GM23248 (cell line): Measurements from ENCODE around the gene GBP3.

ENCODE experiments used
- EZH2 ChIP-seq: fragments of 200-600 bp; sonication (generic); IDR thresholded peaks from 2 replicates; pipeline ENCODE4 v1.6.1; 2018; ENCODE audit warnings: antibody characterized with exemption, mild to moderate bottlenecking; ENCODE audit not compliant: insufficient read depth, poor library complexity, severe bottlenecking
- EZH2phosphoT487 ChIP-seq: fragments of 200-600 bp; sonication (generic); IDR thresholded peaks from 2 replicates; pipeline ENCODE4 v1.6.1; 2018; ENCODE audit warnings: antibody characterized with exemption, moderate library complexity, mild to moderate bottlenecking, low read depth; ENCODE audit not compliant: insufficient read depth

GRCh38 chr1:88984569-88984968, 38.1 kb downstream of the GBP3 start:
- TF ChIP-seq EZH2 (no peak), EZH2phosphoT487 (no peak)
